DMS 273 treated with DMSO at 0.1 percent for 48 hours (cell line): ENCODE data around the gene PALM3.
"Not testable (repeated sequence)": the region's sequence is repeated elsewhere in the genome, so short reads cannot be mapped to it uniquely, and the experiment has no call there.

Experiments used
- DNase-seq: peaks from one replicate; lab custom pipeline; 2025; lab: John Stamatoyannopoulos, UW

The PALM3 gene

DNA sequence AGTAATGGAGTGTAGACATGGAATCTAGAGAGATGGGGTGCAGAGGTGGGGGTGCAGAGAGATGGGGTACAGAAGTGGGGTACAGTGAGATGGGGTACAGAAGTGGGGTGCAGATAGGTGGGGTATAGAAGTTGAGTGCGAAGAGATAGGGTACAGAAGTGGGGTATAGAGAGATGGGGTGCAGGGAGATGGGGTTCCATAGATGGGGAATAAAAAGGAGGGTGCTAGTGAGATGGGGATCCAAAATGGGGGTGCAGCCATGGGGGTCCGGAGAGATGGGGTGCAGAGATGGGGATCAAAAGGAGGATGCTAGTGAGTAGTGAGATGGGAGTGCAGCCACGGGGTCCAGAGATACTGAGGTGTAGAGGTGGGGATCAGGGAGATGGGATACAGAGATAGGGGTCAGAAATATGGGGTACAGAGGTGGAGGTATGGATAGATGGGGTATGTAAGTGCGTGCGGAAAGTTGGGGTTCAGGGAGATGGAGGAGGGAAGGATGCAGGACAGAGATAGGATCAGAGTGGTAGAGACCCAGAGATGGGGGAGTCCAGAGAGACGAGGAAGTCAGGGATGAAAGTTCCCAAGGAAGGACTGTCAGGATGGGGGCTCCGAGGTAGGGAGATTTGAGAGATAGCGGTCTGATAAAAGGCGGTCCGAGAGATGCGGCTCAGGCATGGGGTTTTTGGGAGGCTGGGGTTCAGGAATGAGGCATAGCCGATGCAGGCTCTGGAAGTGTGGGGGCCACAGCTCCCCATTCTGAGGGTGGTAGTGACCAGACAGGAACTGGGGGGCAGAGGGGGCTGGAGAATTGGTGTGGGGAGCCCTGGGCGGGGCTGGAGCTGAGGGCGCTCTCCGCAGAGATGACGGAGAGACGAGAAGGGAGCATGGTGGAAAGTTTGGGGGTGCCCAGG lies 3.4 kb downstream of the PALM3 start:
- DNase-seq = no peak

DNA sequence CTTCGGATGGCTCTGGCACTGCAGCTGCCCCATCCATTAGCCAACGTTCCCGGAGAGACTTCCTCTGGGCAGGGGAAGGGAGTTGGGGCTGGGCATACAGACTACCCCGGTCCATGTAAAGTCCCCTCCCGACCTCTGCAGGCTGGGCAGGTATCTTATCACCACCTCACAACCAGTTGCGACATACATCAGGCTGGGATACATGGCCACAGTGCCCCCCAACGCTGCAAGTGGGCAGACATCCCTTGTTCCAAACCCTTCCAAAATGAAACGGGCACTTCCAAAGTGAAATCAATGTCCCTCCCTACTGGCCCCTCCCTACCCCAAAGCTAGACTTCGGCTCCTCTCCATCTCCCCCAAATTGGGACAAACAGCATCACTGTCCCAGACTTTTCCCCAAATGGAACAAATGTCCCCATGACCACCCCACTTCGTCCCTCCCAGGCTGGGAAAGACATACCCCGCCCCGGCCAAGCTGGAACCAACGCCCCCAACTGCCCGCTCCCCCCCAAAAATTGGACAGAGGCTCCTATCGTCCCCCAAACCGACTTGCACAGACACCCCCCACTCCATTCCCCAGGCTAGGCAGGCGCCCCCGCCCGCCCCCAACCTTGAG lies 5.0 kb downstream of the PALM3 start:
- no peak for DNase-seq

DNA sequence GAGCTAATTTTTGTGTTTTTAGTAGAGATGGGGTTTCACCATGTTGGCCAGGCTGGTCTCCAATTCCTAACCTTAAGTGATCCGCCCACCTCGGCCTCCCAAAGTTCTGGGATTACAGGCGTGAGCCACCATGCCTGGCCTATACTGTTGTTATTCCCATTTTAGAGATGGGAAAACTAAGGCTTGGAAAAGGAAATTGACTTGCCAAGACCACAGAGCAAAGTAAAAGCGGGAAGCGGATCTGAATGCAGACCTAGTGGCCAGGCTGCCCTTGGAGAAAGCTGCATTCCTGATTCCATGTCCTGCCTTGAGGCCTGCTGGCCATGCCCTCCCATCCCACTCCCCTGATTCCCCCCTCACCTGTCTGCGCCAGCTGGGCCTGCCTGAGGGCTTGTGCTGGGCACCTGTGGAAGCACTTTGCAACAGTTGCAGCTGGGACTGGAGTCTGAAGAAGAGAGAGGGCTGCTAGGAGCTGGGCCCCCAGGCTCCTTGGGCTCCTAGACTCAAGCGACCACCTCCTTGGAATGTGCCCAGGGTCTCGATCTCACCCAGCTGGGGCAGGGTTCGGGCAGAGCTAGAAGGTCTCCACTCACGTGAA lies 5.7 kb downstream of the PALM3 start:
- DNase-seq = no peak

DNA sequence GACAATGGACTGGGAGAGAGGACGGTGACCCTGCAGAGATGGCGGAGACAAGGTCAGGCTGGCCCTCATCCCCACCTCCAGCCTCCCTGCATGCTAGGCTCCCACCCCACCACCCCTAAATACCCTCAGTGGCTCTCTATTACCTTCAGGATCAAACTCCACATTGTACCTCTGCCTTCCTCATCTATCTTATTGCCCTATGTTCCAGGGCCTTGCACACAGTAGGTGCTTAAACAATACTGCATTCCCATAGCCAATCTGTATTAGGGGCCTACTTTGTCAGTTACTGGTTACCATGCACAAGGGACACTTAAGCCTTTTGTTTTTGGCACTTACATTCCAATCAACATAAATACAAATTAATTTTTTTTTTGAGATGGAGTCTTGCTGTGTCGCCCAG lies 6.5 kb downstream of the PALM3 start:
- no peak for DNase-seq

DNA sequence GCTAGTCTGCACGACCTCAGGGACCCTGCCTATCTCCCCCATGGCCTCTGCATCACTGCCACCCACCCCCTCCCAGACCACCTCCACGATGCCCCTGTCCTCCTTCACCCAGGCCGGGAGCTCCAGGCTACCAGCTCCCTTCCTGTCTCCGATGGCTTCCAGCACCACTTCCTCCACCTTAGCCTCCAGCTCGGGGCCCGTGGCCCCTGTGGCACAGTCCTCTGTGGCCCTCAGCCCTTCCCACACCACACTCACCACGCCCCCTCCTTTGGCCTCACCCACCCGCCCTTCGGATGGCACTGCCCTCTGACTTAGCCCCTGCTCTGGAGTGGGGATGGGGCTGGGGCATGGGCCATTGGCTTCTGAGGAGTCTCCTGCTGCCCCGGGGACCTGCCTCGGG lies 7.2 kb downstream of the PALM3 start:
- no peak for DNase-seq

DNA sequence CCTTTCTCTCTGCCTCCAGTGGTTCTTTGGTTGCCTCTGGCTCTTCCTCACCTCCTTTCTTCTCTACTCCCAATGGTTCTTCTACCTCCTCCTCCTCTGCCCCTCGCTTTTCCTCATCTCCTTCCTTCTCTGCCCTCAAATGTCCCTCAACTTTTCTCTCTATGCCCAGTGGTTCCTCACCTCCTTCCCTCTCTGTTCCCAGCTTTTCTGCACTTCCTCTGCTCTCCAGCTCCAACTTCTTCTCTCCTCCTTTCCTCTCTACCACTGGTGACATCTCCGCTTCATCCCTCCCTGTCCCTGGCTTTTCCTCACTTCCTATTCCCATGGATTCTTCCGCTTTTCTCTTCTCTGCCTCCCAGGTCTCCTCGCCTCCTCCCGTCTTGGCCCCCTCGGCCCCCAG lies 7.8 kb downstream of the PALM3 start:
- DNase-seq = no peak

DNA sequence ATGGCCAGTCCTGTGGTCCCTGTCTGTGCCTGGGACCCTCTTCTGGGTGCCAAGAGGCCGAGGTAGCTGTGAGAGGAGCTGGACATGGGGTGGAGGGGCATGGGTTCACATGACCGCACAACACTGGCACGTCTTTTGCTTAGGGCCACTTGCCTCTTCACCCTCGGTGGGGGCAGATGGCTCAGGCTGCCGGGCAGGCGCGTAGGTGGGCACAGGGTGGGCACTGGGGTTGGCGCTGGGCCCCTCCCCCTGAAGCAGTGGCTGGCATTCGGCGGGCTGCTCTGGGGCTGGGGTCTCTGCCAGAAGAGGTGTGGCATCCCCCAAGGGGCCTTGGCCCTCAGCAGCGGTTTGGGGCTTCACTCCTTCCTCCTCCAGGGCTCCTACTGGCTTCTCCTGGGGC lies 8.4 kb downstream of the PALM3 start:
- no peak for DNase-seq

DNA sequence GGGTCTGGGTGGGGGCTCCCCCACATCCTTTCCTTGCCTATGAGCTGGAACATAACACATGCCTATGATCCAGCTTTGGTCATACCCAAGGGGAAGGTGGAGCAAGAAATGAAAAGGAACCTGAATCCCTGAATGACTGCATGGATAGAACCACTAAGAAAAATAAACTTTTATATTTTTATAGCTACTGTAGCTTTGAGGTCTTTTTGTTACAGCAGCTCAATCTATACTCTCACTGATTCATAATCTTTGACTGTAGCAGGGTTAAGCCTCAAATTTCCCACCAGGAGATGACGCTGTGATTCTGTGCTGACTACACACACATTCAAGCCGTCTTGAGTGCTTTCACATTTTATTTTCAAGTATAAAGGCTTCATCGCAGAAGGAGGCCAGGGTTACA lies 8.8 kb downstream of the PALM3 start:
- no peak for DNase-seq

DNA sequence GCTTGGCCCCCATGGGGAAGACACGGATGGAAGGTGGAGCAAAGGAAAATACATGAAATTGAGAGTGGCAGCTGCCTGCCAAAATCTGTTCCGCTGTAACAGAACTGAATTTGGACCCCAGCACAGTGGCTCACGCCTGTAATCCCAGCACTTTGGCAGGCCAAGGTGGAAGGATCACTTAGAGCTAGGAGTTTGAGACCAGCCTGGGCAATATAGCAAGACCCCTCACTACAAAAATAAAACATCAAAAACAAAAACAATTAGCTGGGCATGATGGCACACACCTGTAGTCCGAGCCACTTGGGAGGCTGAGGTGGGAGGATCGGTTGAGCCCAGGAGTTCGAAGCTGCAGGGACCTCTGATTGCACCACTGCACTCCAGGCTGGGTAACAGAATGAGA lies 9.4 kb downstream of the PALM3 start:
- no peak for DNase-seq

DNA sequence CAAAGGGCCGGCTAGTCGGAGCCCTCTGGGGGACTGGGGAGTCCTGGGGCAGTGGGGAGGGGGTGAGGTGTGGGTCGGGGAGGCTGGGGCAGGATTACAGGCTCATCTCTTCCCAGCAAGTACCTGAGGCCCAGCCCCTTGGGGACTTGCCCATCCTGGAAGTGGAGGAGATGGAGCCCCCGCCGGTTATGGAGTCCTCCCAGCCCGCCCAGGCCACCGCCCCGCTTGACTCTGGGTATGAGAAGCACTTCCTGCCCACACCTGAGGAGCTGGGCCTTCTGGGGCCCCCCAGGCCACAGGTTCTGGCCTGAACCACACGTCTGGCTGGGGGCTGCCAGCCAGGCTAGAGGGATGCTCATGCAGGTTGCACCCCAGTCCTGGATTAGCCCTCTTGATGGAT lies 9.9 kb downstream of the PALM3 start:
- DNase-seq = no peak

DNA sequence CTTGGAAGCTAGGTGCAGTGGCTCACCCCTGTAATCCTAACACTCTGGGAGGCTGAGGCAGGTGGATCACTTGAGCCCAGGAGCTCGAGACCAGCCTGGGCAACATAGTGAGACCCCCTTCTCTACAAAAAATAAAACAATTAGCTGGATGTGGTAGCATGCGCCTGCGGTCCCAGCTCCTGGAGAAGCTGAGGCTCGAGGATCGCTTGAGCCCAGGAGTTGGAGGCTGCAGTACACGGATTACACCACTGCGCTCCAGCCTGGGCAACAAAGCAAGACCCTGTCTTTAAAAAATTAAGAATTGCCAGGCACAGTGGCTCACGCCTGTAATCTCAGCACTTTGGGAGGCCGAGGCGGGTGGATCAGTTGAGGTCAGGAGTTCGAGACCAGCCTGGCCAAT lies 10.9 kb downstream of the PALM3 start:
- DNase-seq = not testable (repeated sequence)

DNA sequence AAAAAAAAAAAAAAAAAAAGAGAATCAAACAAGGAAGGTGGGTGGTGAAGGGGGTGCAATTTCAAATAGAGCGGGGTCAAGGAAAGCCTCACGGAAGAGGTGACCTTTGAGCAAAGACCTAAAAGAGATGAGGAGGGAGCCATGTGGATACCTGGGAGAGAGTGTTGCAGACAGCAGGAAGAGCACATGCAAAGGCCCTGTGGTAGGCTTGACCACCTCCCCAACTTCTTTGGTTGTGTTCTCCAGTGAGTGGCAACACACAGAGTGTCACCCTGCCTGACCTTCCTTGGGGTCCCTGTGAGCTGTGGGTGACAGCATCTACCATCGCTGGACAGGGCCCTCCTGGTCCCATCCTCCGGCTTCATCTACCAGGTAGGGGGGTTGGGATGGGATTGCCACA lies 11.4 kb downstream of the PALM3 start:
- no peak for DNase-seq

DNA sequence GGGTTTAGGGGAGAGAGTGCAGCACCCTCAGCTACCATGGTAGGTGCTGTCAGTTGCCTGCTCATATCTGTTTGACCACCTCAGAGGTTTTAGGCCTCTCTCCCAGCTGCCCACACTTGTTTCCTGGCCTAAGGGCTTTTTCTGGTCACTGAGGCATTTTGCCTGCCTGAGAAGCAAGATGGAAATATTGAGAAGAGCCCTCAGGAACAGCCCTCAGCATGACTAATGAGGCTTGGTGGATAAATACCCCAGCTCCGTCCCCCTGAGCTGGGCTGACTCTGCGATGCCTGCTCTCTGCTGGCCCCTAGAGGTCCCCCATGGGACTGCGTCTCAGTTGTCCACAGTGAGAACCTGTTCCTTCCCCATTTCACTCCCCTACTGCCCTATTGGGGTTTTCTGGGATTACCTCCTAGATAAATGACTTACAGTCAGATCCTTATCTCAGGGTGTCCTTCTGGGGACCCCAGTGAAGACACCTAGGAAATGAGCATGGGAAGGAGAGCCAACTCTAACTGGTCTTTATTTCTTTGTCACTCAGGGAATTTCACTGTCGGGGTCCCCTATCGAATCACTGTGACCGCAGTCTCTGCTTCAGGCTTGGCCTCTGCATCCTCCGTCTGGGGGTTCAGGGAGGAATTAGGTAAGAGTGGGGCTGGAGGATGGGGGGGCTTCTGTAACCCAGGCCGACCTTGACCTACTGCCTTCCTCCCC lies 13.3 kb downstream of the PALM3 start:
- DNase-seq = no peak

DNA sequence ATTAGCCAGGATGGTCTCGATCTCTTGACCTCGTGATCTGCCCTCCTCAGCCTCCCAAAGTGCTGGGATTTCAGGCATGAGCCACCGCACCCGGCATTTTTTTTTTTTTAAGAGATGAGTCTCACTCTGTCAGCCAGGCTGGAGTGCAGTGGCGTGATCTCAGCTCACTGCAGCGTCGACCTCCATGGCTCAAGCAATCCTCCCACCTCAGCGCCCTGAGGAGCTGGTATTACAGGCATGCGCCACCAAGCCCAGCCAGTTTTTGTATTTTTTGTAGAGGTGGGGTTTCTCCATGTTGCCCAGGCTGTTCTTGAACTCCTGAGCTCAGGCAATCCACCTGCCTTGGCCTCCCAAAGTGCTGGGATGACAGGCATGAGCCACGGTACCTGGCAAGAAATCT lies 14.0 kb downstream of the PALM3 start:
- DNase-seq = not testable (repeated sequence)

DNA sequence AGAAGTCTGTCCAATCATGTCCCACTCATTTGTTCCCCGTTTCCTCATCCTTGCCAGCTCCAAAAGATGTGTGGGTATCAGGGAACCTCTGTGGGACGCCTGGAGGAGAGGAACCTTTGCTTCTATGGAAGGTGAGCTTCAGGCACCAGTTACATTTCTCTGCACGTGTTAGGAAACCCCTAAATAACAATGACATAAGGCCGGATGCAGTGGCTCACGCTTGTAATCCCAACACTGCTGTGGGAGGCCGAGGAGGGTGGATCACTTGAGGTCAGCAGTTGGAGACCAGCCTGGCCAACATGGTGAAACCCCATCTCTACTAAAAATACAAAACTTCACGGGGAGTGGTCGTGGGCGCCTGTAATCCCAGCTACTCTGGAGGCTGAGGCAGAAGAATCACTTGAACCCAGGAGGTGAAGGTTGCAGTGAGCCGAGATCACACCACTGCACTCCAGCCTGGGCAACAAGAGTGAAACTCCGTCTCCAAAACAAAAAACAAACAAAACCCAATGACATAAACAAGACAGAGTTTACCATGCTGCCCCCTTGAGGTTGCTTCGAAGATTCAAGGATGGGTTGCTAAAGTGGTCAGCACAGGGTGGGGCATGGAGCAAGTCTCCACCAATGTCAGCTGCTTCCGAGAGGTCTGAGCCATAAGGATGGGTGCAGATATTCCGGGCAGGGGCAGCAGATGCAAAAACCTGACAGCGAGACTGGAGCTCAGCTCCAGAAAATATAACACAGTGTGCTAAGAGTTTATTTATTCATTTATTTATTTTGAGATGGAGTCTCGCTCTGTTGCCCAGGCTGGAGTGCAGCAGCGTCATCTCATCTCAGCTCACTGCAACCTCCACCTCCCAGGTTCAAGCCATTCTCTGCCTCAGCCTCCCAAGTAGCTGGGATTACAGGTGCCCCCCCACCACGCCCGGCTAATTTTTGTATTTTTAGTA lies 18.9 kb downstream of the PALM3 start:
- not testable (repeated sequence) for DNase-seq

DNA sequence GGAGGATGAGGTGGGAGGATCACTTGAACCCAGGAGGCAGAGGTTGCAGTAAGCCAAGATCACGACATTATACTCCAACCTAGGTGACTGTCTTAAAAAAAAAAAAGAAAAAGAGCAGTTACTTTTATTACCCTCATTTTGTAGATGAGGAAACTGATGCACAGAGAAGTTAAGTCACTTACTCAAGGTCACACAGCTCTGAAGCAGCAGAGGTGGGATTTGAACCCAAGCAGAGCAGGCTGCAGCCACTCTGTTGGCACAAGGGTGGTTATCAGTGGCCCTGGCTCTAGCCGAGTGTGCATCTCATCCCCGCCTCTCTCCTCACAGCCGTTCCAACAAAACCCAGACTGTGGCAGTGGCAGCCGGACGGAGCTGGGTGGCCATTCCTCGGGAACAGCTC lies 22.7 kb downstream of the PALM3 start:
- DNase-seq = no peak

DNA sequence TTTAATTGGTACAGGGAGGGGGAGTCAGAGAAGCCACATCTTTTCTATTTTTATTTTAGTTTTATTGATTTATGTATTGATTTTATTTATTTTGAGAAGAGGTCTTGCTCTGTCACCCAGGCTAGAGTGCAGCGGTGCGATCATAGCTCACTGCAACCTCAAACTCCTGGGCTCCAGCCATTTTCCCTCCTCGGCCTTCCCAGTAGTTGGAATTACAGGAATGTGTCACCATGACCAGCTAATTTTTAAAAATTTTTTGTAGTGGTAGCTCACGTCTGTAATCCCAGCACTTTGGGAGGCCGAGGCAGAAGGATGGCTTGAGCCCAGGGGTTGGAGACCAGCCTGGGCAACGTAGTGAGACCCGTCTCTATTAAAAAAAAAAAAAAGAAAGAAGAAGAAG lies 26.2 kb downstream of the PALM3 start:
- no peak for DNase-seq

DNA sequence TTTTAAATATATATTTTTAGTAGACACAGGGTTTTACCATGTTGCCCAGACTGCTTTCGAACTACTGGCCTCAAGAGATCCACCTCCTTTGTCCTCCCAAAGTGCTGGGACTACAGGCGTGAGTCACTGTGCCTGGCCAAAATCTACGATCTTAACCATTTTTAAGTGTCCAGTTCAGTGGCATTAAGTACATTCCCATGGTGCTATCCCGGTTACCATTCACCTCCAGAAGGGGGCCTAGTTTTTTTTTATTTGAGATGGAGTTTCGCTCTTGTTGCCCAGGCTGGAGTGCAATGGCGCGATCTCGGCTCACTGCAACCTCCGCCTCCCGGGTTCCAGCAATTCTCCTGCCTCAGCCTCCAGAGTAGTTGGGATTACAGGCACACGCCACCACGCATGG lies 26.7 kb downstream of the PALM3 start:
- DNase-seq = not testable (repeated sequence)

DNA sequence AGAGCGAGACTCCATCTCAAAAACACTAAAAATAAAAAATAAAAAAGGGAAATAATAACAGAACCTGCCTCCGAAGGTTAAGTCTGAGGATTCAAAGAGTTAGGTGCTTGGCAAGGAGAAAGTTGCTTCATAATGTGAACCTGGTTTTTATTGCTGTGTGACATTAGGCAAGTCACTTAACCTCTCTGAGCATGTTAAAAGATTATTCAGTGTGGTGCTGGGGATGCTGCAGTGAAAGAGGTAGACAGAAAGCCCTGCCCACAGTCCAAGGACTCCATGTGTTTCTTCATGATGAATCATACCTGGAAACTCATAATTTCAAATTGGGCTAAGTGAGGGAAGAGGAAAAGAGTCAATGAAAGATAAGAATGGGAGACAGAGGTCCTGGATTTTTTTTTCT lies 27.9 kb downstream of the PALM3 start:
- DNase-seq = no peak

DNA sequence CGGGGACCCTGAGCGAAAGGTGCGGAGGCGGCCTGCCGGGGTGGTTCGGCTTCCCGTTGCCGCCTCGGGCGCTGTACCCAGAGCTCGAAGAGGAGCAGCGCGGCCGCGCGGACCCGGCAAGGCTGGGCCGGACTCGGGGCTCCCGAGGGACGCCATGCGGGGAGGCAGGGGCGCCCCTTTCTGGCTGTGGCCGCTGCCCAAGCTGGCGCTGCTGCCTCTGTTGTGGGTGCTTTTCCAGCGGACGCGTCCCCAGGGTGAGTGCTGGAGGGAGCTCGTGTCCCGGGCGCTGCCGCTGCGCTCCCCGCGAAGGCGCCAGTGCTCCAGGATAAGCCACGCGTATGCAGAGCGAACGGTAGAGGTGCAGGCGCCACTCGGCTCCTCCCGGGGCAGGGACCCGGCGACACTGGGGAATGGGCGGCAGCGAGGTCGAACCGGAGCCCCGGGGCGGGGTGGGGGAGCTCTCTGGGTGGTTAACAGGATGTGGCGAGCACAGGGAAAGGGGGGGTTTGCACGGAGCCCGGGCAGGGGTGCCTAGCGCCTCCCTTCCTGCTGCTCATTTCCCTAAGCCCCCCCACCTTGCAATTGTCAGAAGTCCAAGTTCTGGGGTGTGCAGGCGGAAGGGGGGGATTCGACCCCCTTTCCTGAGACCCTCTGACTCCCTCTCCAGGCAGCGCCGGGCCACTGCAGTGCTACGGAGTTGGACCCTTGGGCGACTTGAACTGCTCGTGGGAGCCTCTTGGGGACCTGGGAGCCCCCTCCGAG lies 30.0 kb downstream of the PALM3 start, which contains the start of gene IL27RA:
Gene IL27RA (plus strand): TSS at position 44 of the 762 bp plus-strand sequence. CDS start 111 bp downstream, at position 155.
- DNase-seq = no peak
